Naive thymus-derived CD4-positive, alpha-beta T cell (primary cell): ENCODE data around the gene ACO2. TPM values are rescaled to one million over a fixed set of nuclear protein-coding genes. Genes with fewer than 3 reads are reported as not detected.

ENCODE experiments used
- ATAC-seq: fragments of 150-1000 bp; cut with Tn5 transposase; 2 replicates; pipeline ENCODE4 v1.10.0; 2021; ENCODE audit warnings: mild to moderate bottlenecking, moderate library complexity
- CTCF ChIA-PET: fragments of 350-600 bp; sonication (Branson Sonifier 250); formaldehyde crosslinking; loops from one replicate; lab custom pipeline; 2021; ENCODE audit warnings: antibody characterized with exemption; lab: Charles Lee
- POLR2A ChIA-PET: fragments of 350-600 bp; sonication (Branson Sonifier 250); formaldehyde crosslinking; loops from one replicate; lab custom pipeline; 2021; ENCODE audit warnings: antibody characterized with exemption, inconsistent platforms; lab: Charles Lee
- DNase-seq, 9 donors: peaks; one replicate each; pipeline versions ENCODE4 v3.0.0 to v3.0.0-alpha.2; 2020 to 2022; ENCODE audit warnings: mixed read lengths in 1 of 9
- H3K27ac ChIP-seq: one replicate; pipeline ENCODE4 v1.7.0; 2013; ENCODE audit warnings: mild to moderate bottlenecking, low read depth, low read length, moderate library complexity
- H3K27me3 ChIP-seq, 2 donors: one replicate each; pipeline ENCODE4 v1.7.0; 2013; ENCODE audit warnings: low read length in 2 of 2, mild to moderate bottlenecking in 2 of 2, moderate library complexity in 2 of 2; ENCODE audit not compliant: control insufficient read depth in 2 of 2, insufficient read depth in 2 of 2
- H3K36me3 ChIP-seq, 3 experiments: 1 replicate in 2 of 3; 2 replicates in 1 of 3; pipeline ENCODE4 v1.7.0; 2013; ENCODE audit warnings: low read length in 3 of 3, mild to moderate bottlenecking in 3 of 3, moderate library complexity in 1 of 3; ENCODE audit not compliant: insufficient read depth in 3 of 3, control insufficient read depth in 2 of 3
- H3K4me1 ChIP-seq, 2 donors: one replicate each; pipeline ENCODE4 v1.7.0; 2013; ENCODE audit warnings: low read length in 2 of 2, mild to moderate bottlenecking in 2 of 2, moderate library complexity in 1 of 2; ENCODE audit not compliant: control insufficient read depth in 2 of 2, insufficient read depth in 2 of 2
- H3K4me3 ChIP-seq: 2 replicates; pipeline ENCODE4 v1.7.0; 2013; ENCODE audit warnings: mild to moderate bottlenecking, low read length
- H3K9me3 ChIP-seq, 3 experiments: 1 replicate in 2 of 3; 2 replicates in 1 of 3; pipeline ENCODE4 v1.7.0; 2013; ENCODE audit warnings: low read length in 3 of 3; ENCODE audit not compliant: control insufficient read depth in 2 of 3
- H3K27ac Mint-ChIP-seq, 9 donors: one replicate each; pipeline ENCODE4 v1.8.0; 2020 to 2022; ENCODE audit warnings: mixed read lengths in 9 of 9, mild to moderate bottlenecking in 8 of 9, moderate library complexity in 5 of 9, inconsistent platforms in 2 of 9
- H3K27me3 Mint-ChIP-seq, 5 donors: one replicate each; pipeline ENCODE4 v1.8.0; 2021 to 2022; ENCODE audit warnings: mixed read lengths in 5 of 5, mild to moderate bottlenecking in 1 of 5
- H3K36me3 Mint-ChIP-seq, 5 donors: one replicate each; pipeline ENCODE4 v1.8.0; 2020 to 2022; ENCODE audit warnings: mixed read lengths in 5 of 5, mild to moderate bottlenecking in 3 of 5, inconsistent platforms in 1 of 5
- H3K4me1 Mint-ChIP-seq, 7 donors: one replicate each; pipeline ENCODE4 v1.8.0; 2020 to 2022; ENCODE audit warnings: mixed read lengths in 7 of 7, mild to moderate bottlenecking in 3 of 7, inconsistent platforms in 1 of 7
- H3K4me3 Mint-ChIP-seq, 10 donors: one replicate each; pipeline ENCODE4 v1.8.0; 2020 to 2022; ENCODE audit warnings: mild to moderate bottlenecking in 10 of 10, mixed read lengths in 10 of 10, moderate library complexity in 6 of 10, inconsistent platforms in 2 of 10
- H3K9me3 Mint-ChIP-seq, 11 donors: one replicate each; pipeline ENCODE4 v1.8.0; 2020 to 2022; ENCODE audit warnings: mixed read lengths in 11 of 11, mild to moderate bottlenecking in 4 of 11, inconsistent platforms in 1 of 11, moderate library complexity in 1 of 11
- intact Hi-C, 2 donors: fragments of 100-400 bp; cut with micrococcal nuclease; formaldehyde crosslinking; loops; one replicate each; pipeline ENCODE4 v1.15.1; 2023
- polyA plus RNA-seq, 2 donors: library from polyadenylated mRNA; unstranded; fragments of 300-500 nt; fragmentation: Illumina TruSeq; gene quantifications; one replicate each; pipeline ENCODE4 v1.2.3, GENCODE V29; 2021
- total RNA-seq, 6 experiments: library from RNA in 5 of 6; stranded (reverse) in 5 of 6; gene quantifications; 1 replicate in 5 of 6; 2 replicates in 1 of 6; pipeline ENCODE4 v1.2.3 and lab custom pipeline; 2021 to 2026

The ACO2 gene
- total and polyA plus RNA-seq, 7 experiments from 2014 or later, result 60.5 to 101 (median 70.3) TPM

DNA sequence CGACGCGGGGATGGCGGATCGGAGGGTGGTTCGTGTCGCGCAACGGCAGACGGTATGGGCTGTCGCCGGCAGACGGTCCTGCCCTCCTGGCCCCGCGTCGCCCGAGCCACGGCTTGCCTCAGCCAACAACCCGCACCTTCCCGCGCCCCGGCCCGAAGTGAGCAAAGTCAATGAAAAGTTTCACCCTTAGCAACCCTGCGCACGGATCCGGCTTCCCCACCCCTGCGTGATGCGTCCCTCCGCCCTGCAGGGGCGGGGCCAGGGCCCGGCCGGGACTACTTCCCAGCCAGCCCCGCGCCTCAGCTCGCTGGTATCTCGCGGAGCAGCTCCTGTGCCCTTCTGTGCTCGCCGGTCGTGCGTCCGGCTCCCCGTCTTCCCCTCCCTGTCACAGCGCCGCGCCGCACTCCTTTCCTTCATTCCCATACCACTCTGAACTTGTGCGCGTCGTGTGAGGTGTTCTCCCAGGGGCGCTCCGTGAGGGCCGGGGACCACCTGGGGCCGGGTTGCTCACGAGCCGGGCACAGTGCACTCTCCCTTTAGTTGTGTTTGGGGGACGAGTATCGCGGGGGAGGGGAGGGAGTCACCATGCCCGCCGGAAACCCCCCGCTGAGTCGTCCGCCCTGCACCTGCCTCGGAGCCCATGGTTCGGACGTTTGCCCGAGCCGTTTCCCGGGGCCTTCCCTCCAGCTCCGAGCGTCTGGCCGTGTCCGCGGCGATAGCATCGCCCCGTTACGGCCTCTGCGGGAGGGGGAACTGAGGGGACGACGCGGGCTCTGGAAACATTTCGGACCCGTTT lies 22.1 kb upstream of the ACO2 start, which contains the start of gene TOB2:
TOB2 (minus strand) TSS at position 163 of the 796 bp plus-strand sequence. CDS start 9,456 bp downstream, outside the sequence.
- DNase-seq, result peak; percentile 91 to 96 (median 94)
- Histone ChIP-seq H3K27me3 (no peaks in the 10 kb centered on the region), H3K4me1 (peaks cover 7% of the 10 kb centered on the region in 2 donors), H3K36me3 (peaks cover 0 to 6% (median 0%) of the 10 kb centered on the region in 3 experiments), H3K4me3 (peak within 1 kb of the TSS; percentile 90), H3K9me3 (no peaks in the 10 kb centered on the region), H3K27ac (peak within 1 kb of the TSS; percentile 88)
- H3K4me3 Mint-ChIP-seq, result peak within 1 kb of the TSS; percentile 92 to 98 (median 94)
- peaks cover 0 to 6% (median 0%) of the 10 kb centered on the region in 5 donors for H3K36me3 Mint-ChIP-seq
- ChIA-PET POLR2A (interaction anchor here (0.5 to 5.2 kb wide), 21 partner anchors 9 to 1168 kb away, joined by 3 to 143 read pairs (median 5); partner anchors contain the start of genes ACO2, DESI1, PHF5A and PMM1), CTCF (interaction anchor here (1.3 to 1.8 kb wide), 2 partner anchors 21 to 43 kb away, joined by 3 to 5 read pairs; partner anchors contain the start of genes ACO2 and PHF5A)
- intact Hi-C loops, result loop anchor here (1.0 to 10.0 kb wide), 9 partner anchors 78 to 1402 kb away; partner anchors contain the start of genes CENPM (in 1 of the 2), DESI1 (in 1 of the 2), L3MBTL2 (in 1 of the 2) and MRTFA (in 1 of the 2)
- H3K27me3 Mint-ChIP-seq, result no peaks in the 10 kb centered on the region
- H3K4me1 Mint-ChIP-seq, result peaks cover 6 to 36% (median 28%) of the 10 kb centered on the region in 7 donors
- ATAC-seq, result peak; percentile 84
- peak within 1 kb of the TSS; percentile 93 to 99 (median 97) for H3K27ac Mint-ChIP-seq
- peaks cover 0 to 8% (median 0%) of the 10 kb centered on the region in 11 donors for H3K9me3 Mint-ChIP-seq

DNA sequence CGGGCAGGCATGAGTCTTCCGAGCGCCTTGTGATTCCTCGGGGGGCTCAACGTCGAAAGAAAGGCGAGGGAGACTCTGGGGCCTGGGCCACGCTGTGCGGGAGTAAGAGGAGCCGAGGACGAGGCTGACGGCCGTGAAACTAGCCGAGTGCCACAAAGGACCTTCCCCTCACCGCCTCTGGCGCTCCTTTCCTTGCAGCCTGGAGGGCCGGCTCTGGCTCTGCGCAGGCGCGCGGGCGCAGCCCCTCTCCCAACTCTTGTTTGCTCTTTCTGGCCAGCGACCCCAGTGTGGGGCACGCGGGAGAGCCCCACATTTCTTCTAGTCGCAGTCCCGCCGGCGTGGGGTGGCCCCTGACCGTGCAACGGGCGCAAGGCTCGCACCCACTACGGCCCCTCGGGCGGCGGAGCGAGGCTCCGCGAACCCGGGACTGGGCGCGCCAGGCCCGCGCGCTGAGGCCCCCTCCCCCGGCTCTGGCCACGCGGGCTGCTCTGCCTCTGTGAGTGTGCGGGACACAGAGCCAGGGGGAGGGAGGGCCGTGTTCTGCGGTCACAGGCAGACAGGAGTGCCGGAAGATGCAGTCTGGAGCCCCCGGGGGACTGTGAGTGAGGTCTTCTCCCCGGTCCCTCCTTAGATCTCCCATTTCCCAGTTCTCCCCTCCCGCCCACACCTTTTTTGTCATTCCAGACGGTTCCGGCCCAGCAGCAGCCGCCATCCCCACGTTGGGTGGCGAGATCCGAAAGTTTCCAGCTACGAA lies 21.3 kb upstream of the ACO2 start:
- H3K27ac Mint-ChIP-seq, result peak overlapping the region; percentile 91 to 99 (median 94)
- Histone ChIP-seq H3K9me3 (no peaks in the 10 kb centered on the region), H3K36me3 (peaks cover 0 to 6% (median 0%) of the 10 kb centered on the region in 3 experiments), H3K4me3 (peak overlapping the region; percentile 90), H3K27me3 (no peaks in the 10 kb centered on the region), H3K4me1 (peaks cover 7% of the 10 kb centered on the region in 2 donors), H3K27ac (peak overlapping the region; percentile 88)
- ATAC-seq (no peak), DNase-seq (peak; percentile 32 to 69 (median 54))
- ChIA-PET POLR2A (interaction anchor here (0.6 to 5.2 kb wide), 26 partner anchors 9 to 1168 kb away, joined by 3 to 143 read pairs (median 4); partner anchors contain the start of genes ACO2, DESI1, PHF5A and PMM1), CTCF (interaction anchor here (0.6 to 1.8 kb wide), 4 partner anchors 21 to 1498 kb away, joined by 3 to 5 read pairs (median 4); partner anchors contain the start of genes ACO2 and PHF5A)
- intact Hi-C loops, result loop anchor here (1.0 to 10.0 kb wide), 17 partner anchors 21 to 1403 kb away; partner anchors contain the start of genes POLR3H (in 2 of the 2), RANGAP1 (in 2 of the 2), RBX1 (in 2 of the 2) and ACO2 (in 1 of the 2)
- H3K4me3 Mint-ChIP-seq, result peak overlapping the region; percentile 92 to 98 (median 94)
- H3K9me3 Mint-ChIP-seq, result peaks cover 0 to 8% (median 0%) of the 10 kb centered on the region in 11 donors
- H3K4me1 Mint-ChIP-seq, result peaks cover 6 to 32% (median 27%) of the 10 kb centered on the region in 7 donors
- peaks cover 0 to 6% (median 0%) of the 10 kb centered on the region in 5 donors for H3K36me3 Mint-ChIP-seq
- no peaks in the 10 kb centered on the region for H3K27me3 Mint-ChIP-seq

DNA sequence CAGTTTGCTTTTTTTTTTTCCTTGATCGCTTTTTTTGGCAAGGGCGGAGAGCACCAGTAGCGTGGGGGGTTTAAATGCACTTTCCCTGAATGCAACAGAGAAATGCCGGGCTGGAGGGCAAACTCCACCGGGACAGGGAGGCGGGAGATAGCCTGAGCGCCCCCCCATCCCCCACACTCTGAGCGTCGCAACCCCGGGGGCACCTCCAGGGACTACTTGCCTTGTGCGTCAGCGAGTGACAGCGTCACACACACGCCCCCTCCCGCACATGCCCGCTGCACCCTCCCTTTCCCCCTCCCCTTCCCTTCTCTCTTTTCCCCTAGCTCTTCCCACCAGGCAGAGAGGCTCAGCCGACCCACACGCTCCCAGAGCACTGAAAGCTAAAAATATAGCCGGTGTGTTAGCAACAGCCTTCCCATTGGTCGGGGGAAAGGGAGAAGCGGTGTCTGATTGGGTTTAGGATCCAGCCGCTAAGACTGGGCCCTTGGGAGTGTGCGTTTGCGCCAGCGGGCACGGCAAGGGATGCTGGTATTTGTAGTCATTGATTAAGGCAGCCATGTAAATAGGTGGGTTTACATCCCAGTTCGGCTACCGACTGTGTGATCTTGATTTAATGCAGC lies 20.6 kb upstream of the ACO2 start:
- intact Hi-C loops, result loop anchor here (1.0 to 10.0 kb wide), 14 partner anchors 20 to 1403 kb away; partner anchors contain the start of genes RANGAP1 (in 2 of the 2), RBX1 (in 2 of the 2), ACO2 (in 1 of the 2) and CENPM (in 1 of the 2)
- Histone ChIP-seq H3K27me3 (no peaks in the 10 kb centered on the region), H3K4me1 (peaks cover 7% of the 10 kb centered on the region in 2 donors), H3K27ac (peak overlapping the region; percentile 88), H3K36me3 (peaks cover 0 to 6% (median 0%) of the 10 kb centered on the region in 3 experiments), H3K4me3 (peak overlapping the region; percentile 90), H3K9me3 (no peaks in the 10 kb centered on the region)
- H3K27ac Mint-ChIP-seq, result peak overlapping the region; percentile 91 to 99 (median 94)
- ChIA-PET CTCF (interaction anchor here (0.6 to 1.3 kb wide), 5 partner anchors 20 to 1499 kb away, joined by 3 to 4 read pairs (median 3); partner anchors contain the start of genes ACO2 and PHF5A), POLR2A (interaction anchor here (0.6 to 5.2 kb wide), 20 partner anchors 11 to 591 kb away, joined by 3 to 143 read pairs (median 4); partner anchors contain the start of genes ACO2, PHF5A, PMM1 and TEF)
- H3K9me3 Mint-ChIP-seq, result peaks cover 0 to 8% (median 0%) of the 10 kb centered on the region in 11 donors
- peaks cover 0 to 7% (median 0%) of the 10 kb centered on the region in 5 donors for H3K36me3 Mint-ChIP-seq
- peak; percentile 62 to 95 (median 92) for DNase-seq
- ATAC-seq, result peak; percentile 78
- peaks cover 6 to 25% (median 21%) of the 10 kb centered on the region in 7 donors for H3K4me1 Mint-ChIP-seq
- no peaks in the 10 kb centered on the region for H3K27me3 Mint-ChIP-seq
- peak overlapping the region; percentile 92 to 98 (median 94) for H3K4me3 Mint-ChIP-seq

DNA sequence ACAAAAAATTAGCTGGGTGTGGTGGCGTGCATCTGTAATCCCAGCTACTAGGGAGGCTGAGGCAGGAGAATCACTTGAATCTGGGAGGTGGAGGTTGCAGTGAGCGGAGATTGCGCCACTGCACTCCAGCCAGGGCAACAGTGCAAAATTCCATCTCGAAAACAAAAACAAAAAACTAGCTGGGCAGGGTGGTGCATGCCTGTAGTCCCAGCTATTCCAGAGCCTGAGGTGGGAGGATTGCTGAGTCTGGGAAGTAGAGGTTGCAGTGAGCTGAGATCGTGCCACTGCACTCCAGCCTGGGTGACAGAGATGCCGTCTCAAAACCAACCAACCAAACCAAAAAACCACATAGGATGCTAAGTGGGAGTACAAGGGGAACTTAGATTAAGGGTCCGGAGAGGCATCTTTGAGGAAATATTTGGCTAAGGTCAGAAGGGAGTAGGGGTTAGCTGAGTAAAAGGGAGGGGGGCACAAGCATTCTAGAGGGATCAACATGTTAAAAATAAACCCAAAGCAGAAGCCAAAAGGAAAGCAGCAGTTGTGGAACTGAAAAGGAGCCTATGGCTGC lies 10.7 kb upstream of the ACO2 start:
- peaks cover 0 to 6% (median 4%) of the 10 kb centered on the region in 7 donors for H3K4me1 Mint-ChIP-seq
- intact Hi-C loops, result no loop called here
- Histone ChIP-seq H3K4me1 (no peaks in the 10 kb centered on the region), H3K36me3 (peaks cover 9 to 44% (median 10%) of the 10 kb centered on the region in 3 experiments), H3K27ac (no peak overlapping the region), H3K9me3 (no peaks in the 10 kb centered on the region), H3K27me3 (no peaks in the 10 kb centered on the region), H3K4me3 (no peak overlapping the region)
- ChIA-PET POLR2A (interaction anchor here (0.6 to 1.4 kb wide), 3 partner anchors 10 to 46 kb away, joined by 3 to 4 read pairs (median 3); partner anchors contain the start of gene PHF5A), CTCF (no interaction called here)
- no peak overlapping the region for H3K4me3 Mint-ChIP-seq
- peak overlapping the region in 3 of 9 donors; percentile 43 to 61 (median 49) for H3K27ac Mint-ChIP-seq
- no peaks in the 10 kb centered on the region for H3K9me3 Mint-ChIP-seq
- DNase-seq, result no peak
- ATAC-seq, result no peak
- no peaks in the 10 kb centered on the region for H3K27me3 Mint-ChIP-seq
- peaks cover 3 to 22% (median 9%) of the 10 kb centered on the region in 5 donors for H3K36me3 Mint-ChIP-seq

DNA sequence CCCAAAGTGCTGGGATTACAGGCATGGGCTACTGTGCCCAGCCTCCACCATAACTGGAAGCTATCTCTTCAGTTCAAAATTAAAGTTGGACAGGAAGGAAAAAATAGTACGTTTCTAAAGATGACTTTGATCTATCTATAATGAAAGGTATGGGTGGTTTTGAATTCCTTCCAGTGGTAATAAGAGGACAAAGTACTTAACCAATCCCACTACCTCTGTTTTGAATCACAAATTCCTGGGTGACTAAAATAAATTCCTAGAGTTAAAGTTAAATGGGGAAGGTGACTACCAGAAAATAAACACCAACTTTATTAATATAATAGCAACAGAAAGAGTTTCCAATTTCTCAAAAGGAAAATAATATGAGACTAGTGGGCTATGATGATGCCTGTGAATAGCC lies 9.5 kb upstream of the ACO2 start:
- H3K4me1 ChIP-seq, result no peaks in the 10 kb centered on the region
- no peaks in the 10 kb centered on the region for H3K27me3 ChIP-seq
- Mint-ChIP-seq H3K4me3 (no peak overlapping the region), H3K9me3 (no peaks in the 10 kb centered on the region), H3K36me3 (peaks cover 10 to 28% (median 14%) of the 10 kb centered on the region in 5 donors), H3K4me1 (peaks cover 0 to 13% (median 10%) of the 10 kb centered on the region in 7 donors), H3K27ac (no peak overlapping the region), H3K27me3 (no peaks in the 10 kb centered on the region)
- H3K9me3 ChIP-seq, result no peaks in the 10 kb centered on the region
- no peak overlapping the region for H3K4me3 ChIP-seq
- ATAC-seq (no peak), DNase-seq (no peak)
- ChIA-PET CTCF (no interaction called here), POLR2A (interaction anchor here (1.3 kb wide), 1 partner anchor 9 kb away, joined by 3 read pairs; the partner anchor contains the start of genes ACO2 and PHF5A)
- H3K36me3 ChIP-seq, result peaks cover 9 to 55% (median 13%) of the 10 kb centered on the region in 3 experiments
- H3K27ac ChIP-seq, result no peak overlapping the region
- intact Hi-C loops, result no loop called here
